Pancreas (tissue), 10 donors: ENCODE results near the gene GFY. TPM values are rescaled to one million over a fixed set of nuclear protein-coding genes. Genes with fewer than 3 reads are reported as not detected.

ENCODE experiments used
- ATAC-seq, 4 donors: fragments of 200-7000 bp; cut with Tn5 transposase; one replicate each; pipeline versions ENCODE4 v1.8.0 to v1.9.1; 2020; ENCODE audit warnings: mild to moderate bottlenecking in 4 of 4, moderate library complexity in 4 of 4
- DNase-seq, 6 donors: peaks; one replicate each; pipeline ENCODE4 v3.0.0-alpha.2; 2020
- FAIRE-seq: peaks from 2 replicates; lab custom pipeline; 2012; peaks lifted over from hg19 to GRCh38; lab: Jason Lieb, UNC
- H3K27ac ChIP-seq, 4 donors: fragments of 200-600 bp; sonication (generic); 1 replicate in 3 of 4; 2 replicates in 1 of 4; pipeline versions ENCODE4 v1.5.0 to v1.8.0; 2020
- H3K27me3 ChIP-seq, 4 donors: fragments of 200-600 bp; one replicate each; pipeline ENCODE4 v1.8.0; 2021
- H3K36me3 ChIP-seq, 3 donors: fragments of 200-600 bp; sonication (generic) in 1 of 3; one replicate each; pipeline versions ENCODE4 v1.5.0 to v1.8.0; 2020 to 2021
- H3K4me1 ChIP-seq, 3 donors: fragments of 200-600 bp; one replicate each; pipeline ENCODE4 v1.8.0; 2021
- H3K4me3 ChIP-seq, 4 donors: fragments of 200-600 bp; sonication (generic) in 2 of 4; one replicate each; pipeline versions ENCODE4 v1.5.0 to v1.8.0; 2020 to 2021
- H3K9me3 ChIP-seq, 4 donors: fragments of 200-600 bp; one replicate each; pipeline ENCODE4 v1.8.0; 2021
- WGBS, 2 donors: extraction: QIAGEN DNeasy Blood & Tissue Kit; methylation state at CpG; one replicate each; pipeline ENCODE4 v1.1.7; 2013; 5-methylcytosine and 5-hydroxymethylcytosine counted together
- intact Hi-C, 3 donors: fragments of 100-400 bp; cut with DNase I; formaldehyde crosslinking; loops; one replicate each; pipeline versions ENCODE4 v1.11.1 to v1.14.2; 2022
- polyA plus RNA-seq, 2 donors: library from polyadenylated mRNA; stranded (reverse); fragments of 200-250 nt; gene quantifications; one replicate each; pipeline ENCODE4 v1.2.3, GENCODE V29; 2013
- total RNA-seq, 6 donors: library from RNA; stranded (reverse); fragmentation: NEBNext Ultra II Directional in 4 of 6; extraction: Animal tissue kit (Norgen Biotek cat#: 25700) in 4 of 6; gene quantifications; one replicate each; pipeline versions ENCODE4 v1.2.1 to v1.2.4, GENCODE V29; 2021 to 2023
- TF ChIP-seq, protein P1 (sequence below), 4 donors: fragments of 200-600 bp; sonication (generic) in 3 of 4; IDR thresholded peaks; one replicate each; pipeline versions ENCODE4 v1.5.0 to v1.8.0; 2021; ENCODE audit warnings: antibody characterized with exemption in 4 of 4
- donor health status: healthy with polysubstance abuse.
- donor health status: DM: no; HTN: no; CAD: no; lungs with moderate emphysema.
- donor health status: DM: no; HTN: no; CAD: no.
- donor health status: control.
- donor health status: control.
- donor health status: Bipolar disorder and iron deficiency.
- donor health status: DM: yes; HTN: yes; CAD: no.
- donor health status: DM: no; HTN: no; CAD: no.
- donor health status: DM: no; HTN: no; CAD: no.
- donor health status: DM: yes; HTN: yes; CAD: no.

GFY gene
- total and polyA plus RNA-seq, 8 donors, result not detected

DNA sequence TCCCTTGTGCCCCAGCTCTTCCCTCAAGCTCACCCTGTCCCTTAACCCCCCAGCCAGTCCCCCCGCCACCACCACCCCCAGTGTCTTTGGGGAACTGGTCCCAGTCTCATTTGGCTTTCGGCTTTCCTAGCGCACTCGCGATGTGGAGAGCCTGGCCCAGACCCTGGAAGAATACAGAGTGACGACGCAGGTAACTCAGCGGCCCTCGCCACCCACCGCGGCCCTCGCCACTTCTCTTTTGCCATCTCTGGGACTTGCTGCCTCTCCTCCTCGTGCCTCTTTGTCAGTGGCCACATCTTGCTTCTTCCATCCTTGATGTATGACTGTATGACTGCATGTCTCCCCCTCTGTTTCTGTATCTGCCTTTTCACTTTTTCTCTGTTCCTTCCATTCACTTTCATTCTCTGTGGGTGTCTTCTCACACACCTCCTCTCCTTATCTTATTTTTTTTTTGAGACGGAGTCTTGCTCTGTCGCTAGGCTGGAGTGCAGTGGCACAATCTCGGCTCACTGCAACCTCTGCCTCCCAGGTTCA lies 17.6 kb upstream of the GFY start:
- H3K36me3 ChIP-seq, result no peaks in the 10 kb centered on the region
- TF ChIP-seq, protein P1, sequence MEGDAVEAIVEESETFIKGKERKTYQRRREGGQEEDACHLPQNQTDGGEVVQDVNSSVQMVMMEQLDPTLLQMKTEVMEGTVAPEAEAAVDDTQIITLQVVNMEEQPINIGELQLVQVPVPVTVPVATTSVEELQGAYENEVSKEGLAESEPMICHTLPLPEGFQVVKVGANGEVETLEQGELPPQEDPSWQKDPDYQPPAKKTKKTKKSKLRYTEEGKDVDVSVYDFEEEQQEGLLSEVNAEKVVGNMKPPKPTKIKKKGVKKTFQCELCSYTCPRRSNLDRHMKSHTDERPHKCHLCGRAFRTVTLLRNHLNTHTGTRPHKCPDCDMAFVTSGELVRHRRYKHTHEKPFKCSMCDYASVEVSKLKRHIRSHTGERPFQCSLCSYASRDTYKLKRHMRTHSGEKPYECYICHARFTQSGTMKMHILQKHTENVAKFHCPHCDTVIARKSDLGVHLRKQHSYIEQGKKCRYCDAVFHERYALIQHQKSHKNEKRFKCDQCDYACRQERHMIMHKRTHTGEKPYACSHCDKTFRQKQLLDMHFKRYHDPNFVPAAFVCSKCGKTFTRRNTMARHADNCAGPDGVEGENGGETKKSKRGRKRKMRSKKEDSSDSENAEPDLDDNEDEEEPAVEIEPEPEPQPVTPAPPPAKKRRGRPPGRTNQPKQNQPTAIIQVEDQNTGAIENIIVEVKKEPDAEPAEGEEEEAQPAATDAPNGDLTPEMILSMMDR (IDR thresholded peaks at IDR 0.05), result no peak
- H3K4me3 ChIP-seq, result no peak overlapping the region
- intact Hi-C loops, result no loop called here
- H3K27me3 ChIP-seq, result no peaks in the 10 kb centered on the region
- no peaks in the 10 kb centered on the region for H3K9me3 ChIP-seq
- no peaks in the 10 kb centered on the region for H3K4me1 ChIP-seq
- ATAC-seq, result no peak
- no peak overlapping the region for H3K27ac ChIP-seq
- FAIRE-seq, result no peak
- DNase-seq, result no peak
- 78 to 80% methylated on average over 12 to 16 of the region's 16 CpGs for WGBS, 2 donors

DNA sequence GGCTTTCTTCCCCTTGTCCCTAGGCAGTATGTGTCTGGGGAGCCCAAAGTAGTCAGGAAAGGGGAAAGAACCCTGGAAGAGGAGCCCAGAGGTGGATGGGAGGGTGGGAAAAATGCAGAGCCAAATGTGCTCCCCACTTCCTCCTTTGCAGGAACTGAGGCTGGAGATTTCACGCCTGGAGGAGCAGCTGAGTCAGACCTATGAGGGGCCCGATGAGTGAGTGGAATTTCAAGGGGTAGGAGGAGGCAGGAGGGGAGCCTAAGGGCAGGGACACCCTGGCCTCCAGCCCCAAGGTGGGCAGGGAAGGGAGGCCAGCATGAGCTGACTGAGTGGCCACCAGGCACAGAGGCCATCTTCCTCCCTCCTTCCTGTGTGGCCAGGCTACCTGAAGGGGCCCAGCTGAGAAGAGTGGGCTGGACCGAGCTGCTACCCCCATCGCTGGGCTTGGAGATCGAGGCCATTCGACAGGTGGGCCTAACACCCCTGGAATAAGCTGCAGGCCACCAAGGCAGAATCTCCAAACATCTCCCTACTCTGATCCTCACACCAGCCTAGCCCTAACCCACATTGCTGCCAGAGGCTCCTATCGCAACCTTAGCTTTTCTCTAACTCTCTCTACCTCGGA lies 16.3 kb upstream of the GFY start:
- Histone ChIP-seq H3K4me3 (no peak overlapping the region), H3K27me3 (no peaks in the 10 kb centered on the region), H3K9me3 (no peaks in the 10 kb centered on the region), H3K4me1 (no peaks in the 10 kb centered on the region), H3K27ac (no peak overlapping the region), H3K36me3 (no peaks in the 10 kb centered on the region)
- FAIRE-seq (no peak), ATAC-seq (no peak), DNase-seq (no peak)
- TF ChIP-seq, protein P1 (IDR thresholded peaks at IDR 0.05), result no peak
- intact Hi-C loops, result no loop called here
- WGBS, 2 donors, result 76 to 86% methylated on average over 7 to 8 of the region's 8 CpGs

DNA sequence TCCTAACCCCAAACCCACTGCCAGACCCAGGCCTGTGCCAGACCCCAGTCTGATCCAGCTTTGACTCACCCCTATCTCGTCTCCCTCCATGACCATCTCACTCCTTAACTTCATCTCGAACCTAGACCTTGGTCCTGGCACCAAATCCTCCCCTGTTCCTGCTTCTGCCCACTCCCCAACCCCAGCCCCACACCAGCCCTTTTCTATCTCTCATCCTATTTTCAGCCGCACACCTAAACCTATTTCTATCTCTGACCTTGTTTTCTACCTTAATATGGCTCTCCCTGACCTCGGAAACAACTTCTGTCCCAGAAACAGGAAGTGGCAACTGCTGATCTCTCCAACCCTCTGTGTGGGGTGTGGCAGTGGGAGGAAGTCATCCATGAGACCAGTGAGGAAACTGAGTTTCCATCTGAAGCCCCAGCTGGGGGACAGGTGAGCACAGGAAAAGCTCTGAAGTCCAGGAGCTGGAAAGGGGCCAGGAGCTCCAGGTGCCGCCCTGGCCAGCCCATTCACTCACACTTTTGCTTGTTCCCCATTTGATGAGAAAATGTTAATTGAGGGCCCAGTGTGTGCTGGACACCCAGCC lies 15.7 kb upstream of the GFY start:
- no peak for DNase-seq
- no peak overlapping the region for H3K4me3 ChIP-seq
- no peaks in the 10 kb centered on the region for H3K27me3 ChIP-seq
- intact Hi-C loops, result no loop called here
- no peaks in the 10 kb centered on the region for H3K36me3 ChIP-seq
- 76 to 77% methylated on average over 5 of the region's 5 CpGs for WGBS, 2 donors
- no peak overlapping the region for H3K27ac ChIP-seq
- TF ChIP-seq, protein P1 (IDR thresholded peaks at IDR 0.05), result no peak
- H3K4me1 ChIP-seq, result no peaks in the 10 kb centered on the region
- peak in 2 of 4 donors; percentile 33 to 43 for ATAC-seq
- no peaks in the 10 kb centered on the region for H3K9me3 ChIP-seq
- FAIRE-seq, result no peak

DNA sequence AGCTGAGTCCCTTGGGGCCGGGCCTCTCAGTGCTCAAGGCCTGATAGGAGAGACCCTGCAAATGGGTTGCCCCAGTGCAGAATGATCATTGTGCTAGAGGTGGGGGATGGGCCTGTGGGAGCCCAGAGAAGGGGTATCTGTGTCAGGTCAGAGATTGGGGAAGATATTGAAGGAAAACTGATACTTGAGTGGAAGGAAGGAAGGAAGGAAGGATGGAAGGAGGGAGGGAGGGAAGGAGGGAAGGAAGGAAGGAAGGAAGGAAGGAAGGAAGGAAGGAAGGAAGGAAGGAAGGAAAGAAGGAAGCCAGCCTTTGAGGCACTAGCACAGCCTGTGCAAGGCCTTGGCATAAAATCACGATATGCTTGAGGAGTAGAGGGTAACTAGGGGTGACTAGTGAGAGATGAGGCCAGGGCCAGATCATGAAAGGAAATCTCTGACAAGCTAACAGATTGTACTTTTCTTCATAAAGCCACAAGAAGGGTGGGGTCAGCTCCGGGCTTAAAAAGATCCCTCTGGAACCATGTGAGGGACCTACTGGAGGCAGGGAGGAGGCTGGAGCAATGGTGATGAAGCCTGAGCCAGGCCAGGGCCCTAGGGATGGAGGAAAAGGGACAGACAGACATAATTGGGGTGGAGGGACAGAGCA lies 13.4 kb upstream of the GFY start:
- Histone ChIP-seq H3K4me3 (no peak overlapping the region), H3K9me3 (no peaks in the 10 kb centered on the region), H3K27ac (no peak overlapping the region), H3K4me1 (no peaks in the 10 kb centered on the region), H3K36me3 (no peaks in the 10 kb centered on the region), H3K27me3 (no peaks in the 10 kb centered on the region)
- intact Hi-C loops, result no loop called here
- FAIRE-seq (no peak), ATAC-seq (no peak), DNase-seq (no peak)
- WGBS, 2 donors, result 69 to 77% methylated on average over 3 of the region's 3 CpGs
- TF ChIP-seq, protein P1 (IDR thresholded peaks at IDR 0.05), result no peak
